GM12865 (cell line): Measurements from ENCODE around the gene GIPC2.
"Not testable (repeated sequence)": the region's sequence is repeated elsewhere in the genome, so short reads cannot be mapped to it uniquely, and the experiment has no call there.

ENCODE experiments used
- DNase-seq: peaks from one replicate; pipeline ENCODE4 v3.0.0; 2010; ENCODE audit warnings: low read depth
- H3K4me3 ChIP-seq: 2 replicates; pipeline ENCODE4 v1.5.1; 2011; ENCODE audit warnings: mild to moderate bottlenecking, low read depth, low read length, control low read depth
- CTCF ChIP-seq: IDR thresholded peaks from 2 replicates; pipeline ENCODE4 v1.5.1; 2011; ENCODE audit warnings: low read length, control low read depth, low read depth, inconsistent platforms; ENCODE audit not compliant: insufficient read depth; ENCODE audit errors: missing control alignments

The GIPC2 gene

GRCh38 chr1:78053498-78053897, 7.7 kb downstream of the GIPC2 start:
- DNase-seq = no peak
- H3K4me3 ChIP-seq = no peak overlapping the region
- no peak for TF ChIP-seq CTCF

GRCh38 chr1:78054559-78054958, 8.8 kb downstream of the GIPC2 start:
- DNase-seq = no peak
- TF ChIP-seq CTCF = no peak
- H3K4me3 ChIP-seq = no peak overlapping the region

GRCh38 chr1:78054972-78055371, 9.2 kb downstream of the GIPC2 start:
- no peak for TF ChIP-seq CTCF
- H3K4me3 ChIP-seq = no peak overlapping the region
- no peak for DNase-seq

- no peak for TF ChIP-seq CTCF
- no peak overlapping the region for H3K4me3 ChIP-seq
- no peak for DNase-seq
These were observed 9.9 kb downstream of the GIPC2 start for GRCh38 chr1:78055565-78056132.

GRCh38 chr1:78058670-78059069, 12.9 kb downstream of the GIPC2 start:
- no peak for TF ChIP-seq CTCF
- DNase-seq = no peak
- no peak overlapping the region for H3K4me3 ChIP-seq

- no peak overlapping the region for H3K4me3 ChIP-seq
- peak; percentile 74 for DNase-seq
- peak; percentile 27 for TF ChIP-seq CTCF
These were observed 15.2 kb downstream of the GIPC2 start for GRCh38 chr1:78060857-78061563.

- TF ChIP-seq CTCF = no peak
- no peak for DNase-seq
- H3K4me3 ChIP-seq = no peak overlapping the region
These were observed 16.2 kb downstream of the GIPC2 start for GRCh38 chr1:78061825-78062523.

GRCh38 chr1:78064886-78065285, 19.1 kb downstream of the GIPC2 start:
- DNase-seq, H3K4me3 ChIP-seq: not testable (repeated sequence)
